ENCODE data around the gene SELP.

DNA sequence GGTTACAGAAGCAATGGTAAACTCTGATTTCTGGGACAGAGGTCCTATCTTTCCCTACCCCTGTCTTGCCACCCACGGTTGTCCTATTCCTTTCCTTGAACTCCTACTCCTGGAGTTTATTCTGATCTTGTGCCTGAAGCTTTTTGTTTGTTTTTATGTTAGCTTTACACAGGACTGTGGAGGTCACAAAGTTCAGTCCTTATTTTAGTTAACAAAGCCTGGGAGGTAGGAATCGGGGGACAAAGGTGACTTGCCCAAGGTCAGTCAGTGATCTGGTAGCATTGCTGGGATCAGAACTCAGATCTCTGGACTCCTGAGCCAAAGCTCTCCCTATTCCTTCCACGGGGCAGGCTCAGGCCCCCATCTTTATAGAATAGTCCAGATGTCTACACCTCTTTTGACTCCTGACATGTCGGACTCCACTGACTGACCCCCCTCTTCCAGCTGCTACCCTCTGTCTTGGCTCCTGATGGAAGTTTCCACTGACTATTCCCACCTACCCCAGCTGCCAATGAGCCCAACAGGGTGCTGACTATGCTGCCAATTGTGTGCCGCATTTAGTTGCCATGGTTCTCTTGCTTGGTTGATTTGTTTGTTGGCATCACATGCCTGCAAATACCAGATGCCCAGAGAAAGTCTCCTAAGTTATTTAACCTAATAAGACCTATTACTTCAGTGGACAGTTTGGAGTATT lies 53.5 kb downstream of the SELP start:
- TF ChIP-seq, protein P1, sequence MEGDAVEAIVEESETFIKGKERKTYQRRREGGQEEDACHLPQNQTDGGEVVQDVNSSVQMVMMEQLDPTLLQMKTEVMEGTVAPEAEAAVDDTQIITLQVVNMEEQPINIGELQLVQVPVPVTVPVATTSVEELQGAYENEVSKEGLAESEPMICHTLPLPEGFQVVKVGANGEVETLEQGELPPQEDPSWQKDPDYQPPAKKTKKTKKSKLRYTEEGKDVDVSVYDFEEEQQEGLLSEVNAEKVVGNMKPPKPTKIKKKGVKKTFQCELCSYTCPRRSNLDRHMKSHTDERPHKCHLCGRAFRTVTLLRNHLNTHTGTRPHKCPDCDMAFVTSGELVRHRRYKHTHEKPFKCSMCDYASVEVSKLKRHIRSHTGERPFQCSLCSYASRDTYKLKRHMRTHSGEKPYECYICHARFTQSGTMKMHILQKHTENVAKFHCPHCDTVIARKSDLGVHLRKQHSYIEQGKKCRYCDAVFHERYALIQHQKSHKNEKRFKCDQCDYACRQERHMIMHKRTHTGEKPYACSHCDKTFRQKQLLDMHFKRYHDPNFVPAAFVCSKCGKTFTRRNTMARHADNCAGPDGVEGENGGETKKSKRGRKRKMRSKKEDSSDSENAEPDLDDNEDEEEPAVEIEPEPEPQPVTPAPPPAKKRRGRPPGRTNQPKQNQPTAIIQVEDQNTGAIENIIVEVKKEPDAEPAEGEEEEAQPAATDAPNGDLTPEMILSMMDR (IDR thresholded peaks at IDR 0.05; ENCODE audit: poor library complexity) = no peak
- TF ChIP-seq EZH2phosphoT487 (IDR thresholded peaks at IDR 0.05; ENCODE audit: low read depth, severe bottlenecking, unreplicated experiment) = no peak
